ENCODE data around the gene IGF2R. TPM values are rescaled to one million over a fixed set of nuclear protein-coding genes. Genes with fewer than 3 reads are reported as not detected.

Gene IGF2R
- total and polyA plus RNA-seq, 2 donors (not counting 1 experiment from before 2014, with no cell fraction given), result 9.5 to 53.3 TPM

- H3K9me3 ChIP-seq (ENCODE audit: control extremely low read depth in 1 of 3, control insufficient read depth in 2 of 3, insufficient read depth in 1 of 3, low read length in 2 of 3), result no peaks in the 10 kb centered on the region
- H2AFZ ChIP-seq (ENCODE audit: insufficient read depth, low read depth, low read length, poor library complexity, severe bottlenecking), result no peak overlapping the region
- no peak overlapping the region for H3K4me2 ChIP-seq (replicated peaks; ENCODE audit: low read depth, low read length, poor library complexity, severe bottlenecking)
- TF ChIP-seq CTCF (IDR thresholded peaks at IDR 0.05), result no peak
- no peak for TF ChIP-seq EZH2 (IDR thresholded peaks at IDR 0.05; ENCODE audit: borderline replicate concordance, insufficient read depth, low read depth, low read length, poor library complexity, severe bottlenecking)
- H3K4me3 Mint-ChIP-seq, result no peak overlapping the region
- no peak overlapping the region for H3K4me3 ChIP-seq (ENCODE audit: control extremely low read depth in 1 of 5, extremely low read depth in 1 of 5, insufficient read depth in 1 of 5, low read depth in 2 of 5, low read length in 4 of 5)
- peaks cover 5 to 22% of the 10 kb centered on the region in 2 donors for H3K4me1 ChIP-seq (ENCODE audit: control insufficient read depth in 2 of 2, insufficient read depth in 2 of 2, low read length in 2 of 2)
- ATAC-seq (ENCODE audit: low read depth), result no peak
- ChIA-PET POLR2A (no interaction called here), CTCF (no interaction called here)
- H3K27ac ChIP-seq (ENCODE audit: low read length in 2 of 2), result no peak overlapping the region
- no peak overlapping the region for H3K9ac ChIP-seq (ENCODE audit: low read length)
- no peaks in the 10 kb centered on the region for H4K20me1 ChIP-seq (ENCODE audit: control insufficient read depth, insufficient read depth, low read length, poor library complexity, severe bottlenecking)
- no peak for DNase-seq
- H3K79me2 ChIP-seq (ENCODE audit: control insufficient read depth, insufficient read depth, low read length), result no peaks in the 10 kb centered on the region
- no peaks in the 10 kb centered on the region for H3K27me3 ChIP-seq (replicated peaks in 1 of 4; ENCODE audit: control extremely low read depth in 1 of 4, control insufficient read depth in 3 of 4, insufficient read depth in 4 of 4, low read length in 3 of 4)
- H3K36me3 ChIP-seq (replicated peaks in 1 of 2; ENCODE audit: control extremely low read depth in 1 of 2, control insufficient read depth in 1 of 2, extremely low read depth in 1 of 2, insufficient read depth in 2 of 2, low read length in 1 of 2), result peaks cover 3 to 73% of the 10 kb centered on the region in 2 experiments
- WGBS (ENCODE audit: insufficient coverage), result 71% methylated on average over 10 of the region's 11 CpGs
- intact Hi-C loops (cut with micrococcal nuclease), result no loop called here
- peaks cover 24% of the 10 kb centered on the region for H3K4me1 Mint-ChIP-seq
- no peaks in the 10 kb centered on the region for H3K9me3 Mint-ChIP-seq (ENCODE audit: insufficient read depth)
- no peak overlapping the region for H3K27ac Mint-ChIP-seq
- no peaks in the 10 kb centered on the region for H3K27me3 Mint-ChIP-seq
These were observed 63.0 kb downstream of the IGF2R start for GRCh38 chr6:160031871-160032270.

- no peaks in the 10 kb centered on the region for H3K9me3 ChIP-seq (ENCODE audit: control extremely low read depth in 1 of 3, control insufficient read depth in 2 of 3, insufficient read depth in 1 of 3, low read length in 2 of 3)
- Mint-ChIP-seq H3K9me3 (ENCODE audit: insufficient read depth) (no peaks in the 10 kb centered on the region), H3K27me3 (no peaks in the 10 kb centered on the region), H3K27ac (no peak overlapping the region), H3K4me3 (no peak overlapping the region), H3K4me1 (peaks cover 24% of the 10 kb centered on the region)
- no peaks in the 10 kb centered on the region for H4K20me1 ChIP-seq (ENCODE audit: control insufficient read depth, insufficient read depth, low read length, poor library complexity, severe bottlenecking)
- POLR2A ChIA-PET, result no interaction called here
- no peak for ATAC-seq (ENCODE audit: low read depth)
- H3K27ac ChIP-seq (ENCODE audit: low read length in 2 of 2), result no peak overlapping the region
- no peak overlapping the region for H2AFZ ChIP-seq (ENCODE audit: insufficient read depth, low read depth, low read length, poor library complexity, severe bottlenecking)
- TF ChIP-seq CTCF (IDR thresholded peaks at IDR 0.05) (no peak), EZH2 (IDR thresholded peaks at IDR 0.05; ENCODE audit: borderline replicate concordance, insufficient read depth, low read depth, low read length, poor library complexity, severe bottlenecking) (no peak)
- no peak overlapping the region for H3K4me2 ChIP-seq (replicated peaks; ENCODE audit: low read depth, low read length, poor library complexity, severe bottlenecking)
- peaks cover 2 to 69% of the 10 kb centered on the region in 2 experiments for H3K36me3 ChIP-seq (replicated peaks in 1 of 2; ENCODE audit: control extremely low read depth in 1 of 2, control insufficient read depth in 1 of 2, extremely low read depth in 1 of 2, insufficient read depth in 2 of 2, low read length in 1 of 2)
- no peaks in the 10 kb centered on the region for H3K79me2 ChIP-seq (ENCODE audit: control insufficient read depth, insufficient read depth, low read length)
- DNase-seq, result no peak
- 100% methylated on average over 3 of the region's 7 CpGs for WGBS (ENCODE audit: insufficient coverage)
- CTCF ChIA-PET, result no interaction called here
- intact Hi-C loops (cut with micrococcal nuclease), result no loop called here
- no peaks in the 10 kb centered on the region for H3K27me3 ChIP-seq (replicated peaks in 1 of 4; ENCODE audit: control extremely low read depth in 1 of 4, control insufficient read depth in 3 of 4, insufficient read depth in 4 of 4, low read length in 3 of 4)
- H3K9ac ChIP-seq (ENCODE audit: low read length), result no peak overlapping the region
- H3K4me1 ChIP-seq (ENCODE audit: control insufficient read depth in 2 of 2, insufficient read depth in 2 of 2, low read length in 2 of 2), result peaks cover 5 to 22% of the 10 kb centered on the region in 2 donors
- H3K4me3 ChIP-seq (ENCODE audit: control extremely low read depth in 1 of 5, extremely low read depth in 1 of 5, insufficient read depth in 1 of 5, low read depth in 2 of 5, low read length in 4 of 5), result no peak overlapping the region
These were observed 63.7 kb downstream of the IGF2R start for GRCh38 chr6:160032538-160032937.
